A673 (cell line): ENCODE data around the gene ADAM12. TPM values are rescaled to one million over a fixed set of nuclear protein-coding genes. Genes with fewer than 3 reads are reported as not detected.

Source experiments
- BruUV-seq: library from RNA; stranded (reverse); fragments of 400-500 nt; replicated peaks from 2 replicates; lab custom pipeline; 2021; lab: Mats Ljungman, UMichigan
- CTCF ChIA-PET: fragments of 300-600 bp; sonication (Branson Sonifier 250); formaldehyde crosslinking; loops from one replicate; lab custom pipeline; 2022; ENCODE audit warnings: antibody characterized with exemption; lab: Charles Lee
- POLR2A ChIA-PET: fragments of 300-600 bp; sonication (Branson Sonifier 250); formaldehyde crosslinking; loops from one replicate; lab custom pipeline; 2022; ENCODE audit warnings: antibody characterized with exemption; ENCODE audit not compliant: low non-redundant PET; lab: Charles Lee
- DNase-seq: peaks from one replicate; pipeline ENCODE4 v3.0.0-alpha.2; 2015; ENCODE audit warnings: low spot score
- H3K27ac ChIP-seq: fragments of 200-600 bp; sonication (generic); 2 replicates; pipeline ENCODE4 v1.5.1; 2016; ENCODE audit warnings: mixed run types, low read depth, mild to moderate bottlenecking, mixed read lengths, antibody characterized with exemption, low read length; ENCODE audit not compliant: poor library complexity, severe bottlenecking
- H3K27me3 ChIP-seq: fragments of 200-600 bp; sonication (generic); replicated peaks from 2 replicates; pipeline ENCODE4 v1.6.1; 2017; ENCODE audit warnings: mixed run types, low read depth, mild to moderate bottlenecking, mixed read lengths, antibody characterized with exemption, low read length; ENCODE audit not compliant: insufficient read depth, poor library complexity
- H3K36me3 ChIP-seq: fragments of 200-600 bp; sonication (generic); 2 replicates; pipeline ENCODE4 v1.6.1; 2016; ENCODE audit warnings: mixed run types, mild to moderate bottlenecking, mixed read lengths, antibody characterized with exemption, low read length; ENCODE audit not compliant: insufficient read depth, poor library complexity, severe bottlenecking
- H3K4me1 ChIP-seq: fragments of 200-600 bp; sonication (generic); 2 replicates; pipeline ENCODE4 v1.6.1; 2017; ENCODE audit warnings: mixed run types, mild to moderate bottlenecking, mixed read lengths, antibody characterized with exemption, low read length; ENCODE audit not compliant: insufficient read depth, poor library complexity, severe bottlenecking
- H3K4me3 ChIP-seq: fragments of 200-600 bp; sonication (generic); 2 replicates; pipeline ENCODE4 v1.5.1; 2016; ENCODE audit warnings: low read depth, mixed run types, mild to moderate bottlenecking, mixed read lengths, low read length; ENCODE audit not compliant: poor library complexity, severe bottlenecking
- H3K9me3 ChIP-seq: fragments of 200-600 bp; sonication (generic); 2 replicates; pipeline ENCODE4 v1.6.1; 2016; ENCODE audit warnings: mixed run types, low read depth, mild to moderate bottlenecking, mixed read lengths, antibody characterized with exemption, low read length; ENCODE audit not compliant: poor library complexity, severe bottlenecking
- CTCF ChIP-seq: fragments of 300-800, 200-600 bp; sonication (generic); conservative IDR thresholded peaks from 2 replicates; pipeline ENCODE4 v1.5.1; 2017; ENCODE audit warnings: low read depth, mild to moderate bottlenecking, antibody characterized with exemption, low read length, moderate library complexity, mixed read lengths
- EZH2 ChIP-seq: fragments of 200-600 bp; sonication (generic); IDR thresholded peaks from 2 replicates; pipeline ENCODE4 v1.6.1; 2017; ENCODE audit warnings: borderline replicate concordance, low read depth, mild to moderate bottlenecking, mixed read lengths, antibody characterized with exemption, low read length; ENCODE audit not compliant: poor library complexity, severe bottlenecking
- intact Hi-C: fragments of 100-400 bp; cut with micrococcal nuclease; formaldehyde crosslinking; loops from one replicate; pipeline ENCODE4 v1.10.0; 2022; ENCODE audit not compliant: unreplicated experiment
- total RNA-seq: library from RNA; stranded (reverse); gene quantifications from 2 replicates; pipeline ENCODE4 v1.2.3, GENCODE V29; 2021

Gene ADAM12
- total RNA-seq, 1 experiment from 2014 or later: 0.17 TPM

GRCh38 chr10:126042906-126043305 lies 345.4 kb downstream of the ADAM12 start:
- ChIA-PET CTCF (no interaction called here), POLR2A (no interaction called here)
- H3K27me3 ChIP-seq: no peaks in the 10 kb centered on the region
- H3K4me1 ChIP-seq: peaks cover 7% of the 10 kb centered on the region
- H3K4me3 ChIP-seq: no peak overlapping the region
- no peak for DNase-seq
- TF ChIP-seq CTCF: no peak
- TF ChIP-seq EZH2: no peak
- intact Hi-C loops: no loop called here
- no TSS peak for BruUV-seq
- H3K27ac ChIP-seq: no peak overlapping the region
- no peaks in the 10 kb centered on the region for H3K9me3 ChIP-seq
- H3K36me3 ChIP-seq: no peaks in the 10 kb centered on the region

DNA sequence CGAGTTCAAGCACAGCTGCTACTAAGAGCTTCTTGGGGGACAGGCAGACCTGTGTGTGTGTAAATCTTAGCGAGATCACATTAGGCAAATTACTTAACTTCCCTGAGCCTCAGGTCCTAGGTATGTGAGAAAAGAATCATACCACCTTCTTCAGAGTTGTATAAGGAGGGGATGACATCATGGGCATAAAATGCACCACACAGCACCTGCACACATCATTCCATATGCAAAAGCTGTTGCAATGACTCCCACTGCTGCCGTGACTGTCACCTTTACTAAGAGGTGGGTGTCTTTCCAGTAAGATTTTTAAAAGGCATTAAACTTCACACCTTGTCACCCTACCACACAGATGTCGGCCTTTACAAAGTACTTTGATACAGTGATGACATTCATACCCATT lies 345.9 kb downstream of the ADAM12 start:
- POLR2A ChIA-PET: no interaction called here
- no peaks in the 10 kb centered on the region for H3K27me3 ChIP-seq
- no peak overlapping the region for H3K4me3 ChIP-seq
- no peak for DNase-seq
- H3K36me3 ChIP-seq: no peaks in the 10 kb centered on the region
- intact Hi-C loops: no loop called here
- H3K27ac ChIP-seq: no peak overlapping the region
- no peaks in the 10 kb centered on the region for H3K9me3 ChIP-seq
- no TSS peak for BruUV-seq
- CTCF ChIA-PET: no interaction called here
- peaks cover 7% of the 10 kb centered on the region for H3K4me1 ChIP-seq
- TF ChIP-seq EZH2: no peak
- TF ChIP-seq CTCF: no peak

DNA sequence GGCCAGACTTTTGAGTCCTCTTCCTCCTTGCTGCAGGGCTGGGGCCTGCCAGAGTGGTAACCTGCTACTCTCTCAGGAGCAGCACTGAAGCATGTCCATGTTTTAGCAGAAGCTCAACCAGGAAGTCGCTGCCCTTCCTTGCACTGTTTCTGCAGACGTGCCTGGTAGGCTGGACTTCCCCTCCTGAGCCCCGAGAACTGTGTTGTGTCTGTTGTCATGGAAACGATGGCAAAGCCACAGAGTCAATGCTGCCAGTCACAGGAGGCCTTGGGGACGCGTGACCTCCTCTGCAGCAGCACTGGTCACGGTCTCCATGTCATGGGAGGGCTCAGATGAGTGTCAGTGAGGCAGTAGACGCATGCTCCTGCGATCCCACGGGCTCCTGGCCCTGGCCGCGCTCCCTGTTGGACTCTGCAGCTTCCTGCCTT lies 346.5 kb downstream of the ADAM12 start:
- no peaks in the 10 kb centered on the region for H3K27me3 ChIP-seq
- H3K36me3 ChIP-seq: no peaks in the 10 kb centered on the region
- no TSS peak for BruUV-seq
- H3K4me3 ChIP-seq: no peak overlapping the region
- no peaks in the 10 kb centered on the region for H3K9me3 ChIP-seq
- peak; percentile 14 for DNase-seq
- H3K27ac ChIP-seq: no peak overlapping the region
- TF ChIP-seq EZH2 (no peak), CTCF (no peak)
- peaks cover 7% of the 10 kb centered on the region for H3K4me1 ChIP-seq
- intact Hi-C loops: no loop called here
- ChIA-PET POLR2A (no interaction called here), CTCF (no interaction called here)
